ENCODE measurements around the gene SLC6A12.

DNA sequence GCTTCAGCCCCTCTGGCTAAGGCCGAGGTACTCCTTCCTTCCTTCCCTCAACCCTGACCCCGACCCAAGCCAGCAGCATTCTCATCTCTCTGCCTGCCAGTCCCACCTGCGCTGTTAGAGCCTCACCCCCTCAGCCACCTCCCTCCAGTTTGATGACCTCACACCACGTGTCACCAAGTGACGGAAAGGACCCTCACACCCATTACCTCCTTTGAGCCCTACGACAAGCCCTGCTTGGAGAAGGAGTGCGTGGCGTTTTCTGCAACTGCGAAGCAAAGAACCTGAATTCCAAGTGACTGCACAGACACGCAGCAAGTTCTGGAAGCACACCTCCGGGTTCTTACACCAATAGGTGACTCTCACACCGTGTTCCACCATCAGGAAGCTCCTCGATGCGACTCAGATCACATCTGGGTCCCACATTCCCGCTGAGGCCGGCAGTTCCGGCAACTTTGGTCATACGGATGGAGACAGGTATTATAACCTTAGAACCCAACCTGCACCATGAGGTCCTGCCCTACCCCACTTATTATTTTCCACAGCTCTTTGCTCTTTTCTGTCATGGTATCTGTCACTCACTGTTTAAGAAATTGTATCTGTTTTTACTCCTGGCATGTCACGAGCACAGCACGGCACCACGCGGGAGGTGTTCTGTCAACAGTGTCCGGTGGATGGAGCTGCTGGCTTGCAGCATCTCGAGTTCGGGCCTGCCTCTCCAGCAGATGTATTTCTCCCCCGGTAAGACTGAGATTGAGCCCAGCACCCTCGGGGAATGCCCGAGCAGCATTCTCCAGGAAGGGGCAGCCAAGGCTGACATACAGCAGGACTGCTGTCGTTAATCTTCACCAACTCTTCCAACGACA lies 5.0 kb upstream of the SLC6A12 start:
- TF ChIP-seq, protein P1, sequence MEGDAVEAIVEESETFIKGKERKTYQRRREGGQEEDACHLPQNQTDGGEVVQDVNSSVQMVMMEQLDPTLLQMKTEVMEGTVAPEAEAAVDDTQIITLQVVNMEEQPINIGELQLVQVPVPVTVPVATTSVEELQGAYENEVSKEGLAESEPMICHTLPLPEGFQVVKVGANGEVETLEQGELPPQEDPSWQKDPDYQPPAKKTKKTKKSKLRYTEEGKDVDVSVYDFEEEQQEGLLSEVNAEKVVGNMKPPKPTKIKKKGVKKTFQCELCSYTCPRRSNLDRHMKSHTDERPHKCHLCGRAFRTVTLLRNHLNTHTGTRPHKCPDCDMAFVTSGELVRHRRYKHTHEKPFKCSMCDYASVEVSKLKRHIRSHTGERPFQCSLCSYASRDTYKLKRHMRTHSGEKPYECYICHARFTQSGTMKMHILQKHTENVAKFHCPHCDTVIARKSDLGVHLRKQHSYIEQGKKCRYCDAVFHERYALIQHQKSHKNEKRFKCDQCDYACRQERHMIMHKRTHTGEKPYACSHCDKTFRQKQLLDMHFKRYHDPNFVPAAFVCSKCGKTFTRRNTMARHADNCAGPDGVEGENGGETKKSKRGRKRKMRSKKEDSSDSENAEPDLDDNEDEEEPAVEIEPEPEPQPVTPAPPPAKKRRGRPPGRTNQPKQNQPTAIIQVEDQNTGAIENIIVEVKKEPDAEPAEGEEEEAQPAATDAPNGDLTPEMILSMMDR (IDR thresholded peaks at IDR 0.05): no peak
- no peak for TF ChIP-seq ZFX (IDR thresholded peaks at IDR 0.05; ENCODE audit: borderline replicate concordance)

Data from 22Rv1 (cell line).